GM12801 (cell line): ENCODE measurements around the gene BTLA.

Source experiments
- TF ChIP-seq, protein P1 (sequence below): IDR thresholded peaks from one replicate; pipeline ENCODE4 v1.5.1; 2011; ENCODE audit warnings: control low read depth; ENCODE audit not compliant: insufficient read length; ENCODE audit errors: extremely low read depth

Gene BTLA

DNA sequence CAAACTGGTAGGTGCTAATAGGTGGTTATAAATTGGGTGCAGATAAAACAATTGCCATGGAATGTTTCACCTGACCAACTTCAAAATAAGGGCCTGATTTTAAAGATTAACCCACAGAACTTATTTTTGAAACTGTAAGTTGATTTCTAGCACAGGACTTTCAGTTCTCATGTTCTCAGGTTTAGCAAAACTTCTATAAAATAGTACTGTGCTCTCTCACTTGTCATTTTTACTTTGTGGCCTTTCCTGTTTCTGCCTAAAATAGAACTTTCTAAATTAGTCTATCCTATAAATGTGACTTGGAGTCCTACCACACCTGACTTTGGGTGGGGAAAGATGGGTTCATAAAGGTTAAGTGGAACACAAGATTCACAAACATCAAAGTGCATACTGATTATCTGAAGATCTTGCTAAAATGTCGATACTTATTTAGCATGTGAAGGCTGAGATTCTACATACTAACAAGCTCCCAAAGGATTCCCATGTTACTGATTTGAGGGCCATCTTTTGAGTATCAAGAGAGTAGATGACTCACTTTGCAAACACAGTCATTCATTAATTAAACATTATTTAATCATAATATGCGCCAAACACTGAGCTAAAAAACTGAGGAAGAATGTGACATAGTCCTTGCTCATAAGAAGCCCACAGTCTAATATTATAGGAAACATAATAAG, 38.6 kb downstream of the BTLA start:
- TF ChIP-seq, protein P1, sequence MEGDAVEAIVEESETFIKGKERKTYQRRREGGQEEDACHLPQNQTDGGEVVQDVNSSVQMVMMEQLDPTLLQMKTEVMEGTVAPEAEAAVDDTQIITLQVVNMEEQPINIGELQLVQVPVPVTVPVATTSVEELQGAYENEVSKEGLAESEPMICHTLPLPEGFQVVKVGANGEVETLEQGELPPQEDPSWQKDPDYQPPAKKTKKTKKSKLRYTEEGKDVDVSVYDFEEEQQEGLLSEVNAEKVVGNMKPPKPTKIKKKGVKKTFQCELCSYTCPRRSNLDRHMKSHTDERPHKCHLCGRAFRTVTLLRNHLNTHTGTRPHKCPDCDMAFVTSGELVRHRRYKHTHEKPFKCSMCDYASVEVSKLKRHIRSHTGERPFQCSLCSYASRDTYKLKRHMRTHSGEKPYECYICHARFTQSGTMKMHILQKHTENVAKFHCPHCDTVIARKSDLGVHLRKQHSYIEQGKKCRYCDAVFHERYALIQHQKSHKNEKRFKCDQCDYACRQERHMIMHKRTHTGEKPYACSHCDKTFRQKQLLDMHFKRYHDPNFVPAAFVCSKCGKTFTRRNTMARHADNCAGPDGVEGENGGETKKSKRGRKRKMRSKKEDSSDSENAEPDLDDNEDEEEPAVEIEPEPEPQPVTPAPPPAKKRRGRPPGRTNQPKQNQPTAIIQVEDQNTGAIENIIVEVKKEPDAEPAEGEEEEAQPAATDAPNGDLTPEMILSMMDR: no peak

GRCh38 chr3:112459750-112460149, 39.5 kb downstream of the BTLA start:
- TF ChIP-seq, protein P1: no peak

- TF ChIP-seq, protein P1: no peak
These were observed 43.1 kb downstream of the BTLA start for GRCh38 chr3:112456147-112456546.

DNA sequence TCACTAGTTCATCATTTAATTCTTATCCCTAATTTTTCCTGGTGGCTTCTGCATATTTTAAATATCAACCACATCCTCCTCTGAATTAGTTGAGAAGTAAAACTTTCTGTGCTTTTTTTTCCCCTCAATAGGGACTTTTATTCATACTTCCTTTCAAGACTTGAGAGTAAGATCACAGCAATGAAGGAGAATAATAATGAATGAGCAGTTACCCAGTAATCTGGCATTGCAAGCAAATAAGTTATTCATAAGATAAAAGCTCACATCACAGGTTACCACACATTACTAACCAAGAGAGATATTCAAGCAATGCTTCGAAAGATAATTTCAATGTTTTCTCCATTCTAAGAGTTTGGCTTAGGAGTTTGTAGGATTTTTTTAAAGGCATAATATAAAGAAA, 50.3 kb downstream of the BTLA start:
- TF ChIP-seq, protein P1: no peak

DNA sequence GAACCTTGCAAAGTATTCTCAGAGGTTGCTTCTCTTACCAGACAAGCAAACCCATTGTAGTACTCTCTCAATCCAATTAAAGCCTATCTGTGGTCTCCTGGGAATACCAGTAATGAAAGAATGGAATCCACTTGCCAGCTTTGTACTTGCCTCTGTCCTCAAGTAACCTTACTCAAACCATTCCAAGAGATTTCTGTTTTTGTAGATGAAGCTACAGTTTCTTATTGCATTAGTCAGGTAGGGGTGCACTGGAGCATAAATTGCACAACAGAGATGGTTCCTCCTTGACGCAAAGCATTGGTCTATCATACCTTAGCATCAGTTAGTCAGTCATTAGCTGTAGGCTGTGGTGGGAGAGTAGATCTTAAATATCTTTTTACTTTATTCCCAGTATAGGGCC, 52.9 kb downstream of the BTLA start:
- TF ChIP-seq, protein P1: no peak

DNA sequence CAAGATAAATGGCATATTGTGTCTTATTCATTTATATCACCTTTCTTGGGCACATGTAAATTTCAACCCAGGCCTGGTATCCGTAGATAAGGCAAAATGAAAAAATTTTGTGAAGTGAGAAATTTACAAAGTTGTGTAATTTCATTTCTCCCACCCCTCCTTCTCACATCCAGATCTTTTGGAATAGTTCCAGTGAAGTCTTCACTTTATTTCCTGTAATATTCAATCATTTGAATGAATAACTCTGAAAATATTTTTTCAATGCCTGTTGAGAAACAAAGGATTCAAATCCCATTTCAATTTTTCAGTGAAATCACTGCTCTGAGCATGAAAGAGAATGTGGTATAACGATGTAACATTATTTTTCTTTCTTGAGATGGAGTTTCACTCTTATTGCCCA, 53.4 kb downstream of the BTLA start:
- TF ChIP-seq, protein P1: no peak

DNA sequence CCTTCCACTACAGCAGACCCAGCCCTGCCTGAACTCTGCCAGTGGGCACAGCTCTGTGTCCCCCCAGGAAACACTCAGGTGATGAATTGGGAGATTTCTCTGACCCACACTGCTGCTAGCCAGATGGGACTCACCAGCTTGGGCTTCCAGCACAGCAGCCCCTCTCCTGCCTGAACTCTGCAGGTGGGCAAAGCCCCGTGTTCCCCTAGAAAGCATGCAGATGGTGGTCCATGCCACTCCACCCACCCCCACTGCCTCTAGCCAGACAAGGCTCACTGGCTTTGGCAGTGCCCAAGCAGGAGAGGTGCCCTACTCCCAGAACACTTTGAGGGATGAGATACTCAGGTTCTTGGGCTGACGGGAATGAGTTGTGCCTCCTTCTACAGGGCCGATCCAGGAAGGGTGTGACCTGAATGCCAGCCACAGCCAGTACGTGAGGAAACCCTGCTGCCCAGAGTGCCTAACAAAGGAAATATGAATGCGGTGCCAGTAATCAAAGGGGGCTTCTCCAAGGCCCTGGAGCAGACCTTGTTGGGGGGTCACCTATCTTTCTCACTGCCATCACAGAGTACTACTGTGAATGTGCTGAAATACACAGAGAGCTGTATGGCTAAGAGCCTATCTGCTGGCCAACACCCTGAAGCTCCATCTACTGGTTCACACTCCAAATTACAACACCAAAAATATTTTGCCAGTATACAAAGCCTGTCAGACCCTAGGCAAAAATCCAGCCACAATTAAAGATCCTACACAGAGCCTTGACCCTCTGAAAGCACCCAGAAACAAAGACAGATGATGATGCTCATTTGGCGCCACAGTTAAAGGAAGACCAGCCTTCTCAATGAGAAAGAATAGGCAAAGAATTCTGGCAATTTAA, 61.9 kb downstream of the BTLA start:
- TF ChIP-seq, protein P1: no peak
